Sigmoid colon (tissue), 4 donors: Measurements from ENCODE around the gene ZMIZ1.

Experiments
- POLR2A ChIP-seq, 2 donors: fragments of 450-650 bp; IDR thresholded peaks; one replicate each; pipeline ENCODE4 v1.6.1; 2016; ENCODE audit warnings: antibody characterized with exemption in 2 of 2, mild to moderate bottlenecking in 2 of 2, moderate library complexity in 2 of 2
- POLR2AphosphoS5 ChIP-seq, 4 donors: sonication (generic); formaldehyde crosslinking; IDR thresholded peaks; one replicate each; pipeline ENCODE4 v1.6.1; 2017; ENCODE audit warnings: antibody characterized with exemption in 4 of 4
- TF ChIP-seq, protein P1 (sequence below), 4 experiments: fragments of 450-650 bp in 3 of 4; fragments of 200-600 bp in 1 of 4; IDR thresholded peaks; one replicate each; pipeline ENCODE4 v1.5.1; 2016 to 2019; ENCODE audit warnings: antibody characterized with exemption in 4 of 4, mild to moderate bottlenecking in 3 of 4, moderate library complexity in 2 of 4

DNA sequence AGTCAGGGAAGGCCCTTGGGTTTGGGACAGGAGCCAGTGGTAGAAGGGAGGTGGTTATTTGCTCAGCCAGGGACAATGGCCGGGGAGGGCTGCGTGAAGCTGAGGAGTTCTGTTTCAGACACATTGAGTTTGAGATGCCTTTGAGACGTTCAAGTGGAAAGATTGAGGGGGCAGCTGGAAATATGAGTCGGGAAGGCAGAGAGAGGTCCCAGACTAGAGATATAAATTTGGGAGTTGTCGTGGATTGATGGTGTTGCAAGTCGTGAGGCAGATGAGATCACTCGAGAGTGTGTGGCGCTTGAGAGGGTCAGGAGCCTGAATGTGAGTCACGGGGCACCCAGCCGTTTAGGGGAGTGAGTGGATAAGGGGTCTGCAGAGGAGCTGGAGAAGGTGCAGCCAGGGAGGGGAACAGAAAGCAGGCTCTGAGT is 73.3 kb downstream of the ZMIZ1 start:
- TF ChIP-seq POLR2A (IDR thresholded peaks at IDR 0.05) (no peak), POLR2AphosphoS5 (IDR thresholded peaks at IDR 0.05) (peak in 2 of 4 donors; percentile 43 to 53)
- TF ChIP-seq, protein P1, sequence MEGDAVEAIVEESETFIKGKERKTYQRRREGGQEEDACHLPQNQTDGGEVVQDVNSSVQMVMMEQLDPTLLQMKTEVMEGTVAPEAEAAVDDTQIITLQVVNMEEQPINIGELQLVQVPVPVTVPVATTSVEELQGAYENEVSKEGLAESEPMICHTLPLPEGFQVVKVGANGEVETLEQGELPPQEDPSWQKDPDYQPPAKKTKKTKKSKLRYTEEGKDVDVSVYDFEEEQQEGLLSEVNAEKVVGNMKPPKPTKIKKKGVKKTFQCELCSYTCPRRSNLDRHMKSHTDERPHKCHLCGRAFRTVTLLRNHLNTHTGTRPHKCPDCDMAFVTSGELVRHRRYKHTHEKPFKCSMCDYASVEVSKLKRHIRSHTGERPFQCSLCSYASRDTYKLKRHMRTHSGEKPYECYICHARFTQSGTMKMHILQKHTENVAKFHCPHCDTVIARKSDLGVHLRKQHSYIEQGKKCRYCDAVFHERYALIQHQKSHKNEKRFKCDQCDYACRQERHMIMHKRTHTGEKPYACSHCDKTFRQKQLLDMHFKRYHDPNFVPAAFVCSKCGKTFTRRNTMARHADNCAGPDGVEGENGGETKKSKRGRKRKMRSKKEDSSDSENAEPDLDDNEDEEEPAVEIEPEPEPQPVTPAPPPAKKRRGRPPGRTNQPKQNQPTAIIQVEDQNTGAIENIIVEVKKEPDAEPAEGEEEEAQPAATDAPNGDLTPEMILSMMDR (IDR thresholded peaks at IDR 0.05), result no peak
